Hematopoietic multipotent progenitor cell treated with erythropoietin and hydrocortisone succinate and interleukin-3 and kit ligand, for 4 days (in vitro differentiated cells): Measurements from ENCODE around the gene SCGB1D1.

Source experiments
- DNase-seq: peaks from one replicate; pipeline ENCODE4 v3.0.0-alpha.2; 2015

The SCGB1D1 gene

DNA sequence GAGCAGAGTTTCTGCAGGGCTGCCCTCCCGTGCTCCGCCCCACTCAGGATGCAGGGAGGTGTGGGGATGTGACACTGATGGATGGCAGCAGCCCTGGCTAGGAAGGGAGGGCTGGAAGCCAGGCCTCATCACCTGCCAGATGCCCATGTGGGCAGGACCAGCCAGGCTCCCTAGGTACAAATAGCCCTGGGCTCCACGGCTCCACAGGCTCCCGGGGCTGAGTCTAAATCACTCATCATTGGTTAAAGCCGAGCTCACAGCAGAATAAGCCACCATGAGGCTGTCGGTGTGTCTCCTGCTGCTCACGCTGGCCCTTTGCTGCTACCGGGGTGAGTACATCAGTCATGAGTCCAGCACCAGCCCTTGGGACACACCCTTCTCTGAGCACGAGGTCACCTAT lies at the start of gene SCGB1D1:
TSS of gene SCGB1D1 (plus strand) at position 206 of the 400 bp plus-strand sequence. CDS start at position 275, 69 bp downstream.
- DNase-seq = no peak

DNA sequence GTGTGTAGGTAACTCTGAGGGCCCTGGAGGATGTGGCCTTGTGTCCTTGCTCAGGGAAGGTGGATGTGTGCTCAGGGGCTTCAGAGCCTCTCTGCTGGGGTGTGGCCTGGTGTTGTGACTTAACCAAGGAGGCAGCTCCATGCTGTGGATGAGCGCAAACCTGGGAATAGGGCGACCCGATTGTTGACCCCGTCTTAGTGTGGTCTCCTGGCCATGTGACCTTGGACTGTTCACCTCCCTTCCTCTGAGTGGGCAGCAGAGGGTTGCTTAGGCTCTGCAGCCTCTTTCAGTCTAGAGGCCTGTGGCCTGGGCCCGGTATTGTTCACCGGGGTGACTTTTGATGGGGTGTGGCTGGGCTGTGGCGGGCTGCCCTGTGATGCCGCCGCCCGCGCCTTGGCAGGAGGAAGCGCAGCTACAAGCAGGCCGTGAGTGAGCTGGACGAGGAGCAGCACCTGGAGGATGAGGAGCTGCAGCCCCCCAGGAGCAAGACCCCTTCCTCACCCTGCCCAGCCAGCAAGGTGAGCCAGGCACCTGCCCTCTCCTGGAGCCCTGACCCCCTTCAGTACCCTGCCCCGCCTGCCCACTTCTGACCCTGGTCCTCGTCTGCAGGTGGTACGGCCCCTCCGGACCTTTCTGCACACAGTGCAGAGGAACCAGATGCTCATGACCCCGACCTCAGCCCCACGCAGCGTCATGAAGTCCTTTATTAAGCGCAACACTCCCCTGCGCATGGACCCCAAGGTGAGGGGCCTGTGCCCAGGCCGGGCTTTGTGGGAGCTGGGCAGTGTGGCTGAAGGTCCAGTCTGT lies 49.5 kb upstream of the SCGB1D1 start:
- DNase-seq = no peak

DNA sequence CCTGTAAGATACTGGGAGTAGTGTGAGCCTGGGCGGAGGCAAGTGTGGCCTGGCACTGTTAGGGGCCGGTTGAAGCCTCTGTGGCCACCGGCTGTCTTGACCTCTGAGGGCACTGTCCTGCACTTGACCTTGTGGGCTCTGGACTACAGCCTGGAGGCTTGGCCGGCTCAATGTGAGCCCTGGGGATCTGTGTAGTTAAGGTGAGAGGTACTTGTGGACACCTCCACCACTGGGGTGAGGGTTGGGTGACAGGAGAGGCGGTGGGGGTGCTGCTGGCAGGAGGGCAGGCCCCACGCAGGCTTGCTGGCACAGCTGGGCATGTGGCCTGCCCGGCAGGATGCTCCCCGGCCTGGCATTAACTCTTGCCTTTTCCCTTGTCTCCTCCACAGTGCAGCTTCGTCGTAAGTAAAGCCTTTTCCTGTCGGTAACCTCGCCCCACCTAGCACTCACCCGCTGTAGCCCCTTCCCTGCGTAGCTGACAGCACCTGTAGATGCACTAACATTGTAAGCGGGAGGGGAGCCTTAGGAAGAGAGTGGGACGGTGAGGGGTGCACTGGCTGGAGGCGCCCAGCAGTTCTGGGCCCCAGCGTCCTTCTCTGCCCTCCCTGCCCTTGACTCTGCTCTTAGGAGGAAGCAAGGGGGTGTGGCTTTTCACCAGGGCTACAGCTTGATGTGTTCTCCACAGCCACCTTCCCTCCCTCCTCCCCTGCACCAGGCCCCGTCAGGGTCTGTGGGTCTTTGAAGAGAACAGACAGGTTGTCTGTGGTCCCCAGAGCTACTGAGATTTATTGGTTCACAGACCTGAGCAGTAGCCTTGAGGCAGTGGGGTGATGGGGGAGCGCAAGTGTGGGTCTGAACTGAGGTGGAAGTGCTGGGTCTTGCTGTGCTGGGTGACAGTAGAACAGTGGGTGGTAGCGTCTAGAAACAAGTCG lies 48.6 kb upstream of the SCGB1D1 start:
- no peak for DNase-seq

DNA sequence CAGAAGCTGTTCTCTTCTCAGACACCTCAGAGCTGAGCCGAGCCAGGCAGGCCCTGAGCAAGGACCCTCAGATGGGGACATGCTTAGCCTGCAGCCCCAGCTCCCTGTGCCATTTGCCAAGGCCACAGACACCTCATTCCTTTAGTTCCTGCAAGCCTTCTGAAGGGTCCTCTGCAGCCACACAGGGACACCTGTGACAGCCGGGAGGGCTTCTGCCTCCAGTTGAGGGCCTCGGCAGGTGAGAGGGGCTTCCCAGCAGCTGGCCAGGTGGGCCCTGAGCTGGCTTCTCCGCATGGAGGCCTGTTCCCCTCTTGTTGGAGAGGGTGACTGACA lies 48.0 kb upstream of the SCGB1D1 start:
- DNase-seq = no peak

DNA sequence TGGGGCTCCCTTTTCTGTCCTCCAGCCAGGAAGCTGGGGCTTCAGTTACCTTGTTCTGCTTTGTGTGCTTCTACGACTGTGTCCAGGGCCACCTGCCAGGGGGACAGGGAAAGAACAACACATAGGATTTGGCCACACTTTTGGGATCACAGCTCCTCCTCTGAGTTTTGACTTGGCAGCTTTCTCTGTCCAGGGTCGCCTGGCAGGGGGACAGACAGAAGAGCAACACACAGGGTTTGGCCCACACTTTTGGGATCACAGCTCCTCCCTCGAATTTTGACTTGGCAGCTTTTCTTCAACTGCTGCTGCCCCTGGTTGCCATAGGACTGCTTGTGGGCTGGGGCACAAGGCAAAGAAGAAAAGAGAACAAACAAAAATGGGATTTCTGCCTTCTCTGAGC lies 47.1 kb upstream of the SCGB1D1 start:
- no peak for DNase-seq

DNA sequence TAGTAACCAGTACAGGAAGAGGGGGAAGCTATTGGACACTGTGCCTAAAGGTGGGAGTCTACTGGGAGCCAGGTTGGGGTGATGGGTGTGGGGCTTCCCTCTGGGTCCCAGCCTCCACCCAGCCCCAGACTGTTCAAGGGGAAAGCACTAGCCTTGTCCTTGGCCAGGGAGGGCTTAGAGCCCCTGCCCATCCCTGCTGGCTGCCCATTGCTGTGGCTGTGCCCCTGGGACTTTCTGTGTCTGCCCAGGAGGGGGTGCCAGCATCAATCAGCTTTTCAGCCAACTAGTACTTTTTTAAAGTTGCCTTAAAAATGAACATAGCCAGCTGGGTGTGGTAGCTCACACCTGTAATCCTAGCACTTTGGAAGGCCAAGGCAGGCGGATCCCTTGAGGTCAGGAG lies 46.3 kb upstream of the SCGB1D1 start:
- DNase-seq = no peak

GRCh38 chr11:62144641-62145255 lies 45.3 kb upstream of the SCGB1D1 start:
- no peak for DNase-seq

GRCh38 chr11:62145261-62145871 lies 44.6 kb upstream of the SCGB1D1 start:
- DNase-seq = no peak

DNA sequence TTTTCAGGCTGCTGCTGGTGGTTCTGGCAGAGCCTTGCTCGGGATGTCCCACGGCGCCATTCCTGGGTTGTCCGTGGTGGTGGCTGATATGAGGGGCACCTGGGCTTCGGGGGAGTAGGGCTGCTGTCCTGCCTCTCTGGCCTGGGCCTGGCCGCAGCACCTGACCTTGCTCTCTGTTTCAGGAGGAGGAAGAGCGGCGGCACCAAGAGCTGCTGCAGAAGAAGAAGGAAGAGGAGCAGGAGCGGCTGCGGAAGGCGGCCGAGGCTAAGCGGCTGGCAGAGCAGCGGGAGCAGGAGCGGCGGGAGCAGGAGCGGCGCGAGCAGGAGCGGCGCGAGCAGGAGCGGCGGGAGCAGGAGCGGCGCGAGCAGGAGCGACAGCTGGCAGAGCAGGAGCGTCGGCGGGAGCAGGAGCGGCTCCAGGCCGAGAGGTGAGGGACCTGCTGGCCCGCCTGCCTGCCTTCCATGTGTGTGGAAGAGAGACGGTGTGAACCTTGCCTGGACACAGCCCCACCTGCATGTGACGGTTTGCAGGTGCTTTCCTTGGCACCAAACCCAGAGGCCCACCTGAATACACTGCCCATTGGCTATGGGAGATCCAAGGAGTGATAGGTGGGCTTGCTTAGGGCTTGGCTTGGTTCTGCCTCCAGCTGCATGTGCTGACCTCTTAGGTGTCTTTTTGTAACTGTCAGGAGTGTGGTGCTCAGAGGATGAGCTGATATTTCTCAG lies 43.4 kb upstream of the SCGB1D1 start:
- no peak for DNase-seq

GRCh38 chr11:62147545-62147944 lies 42.5 kb upstream of the SCGB1D1 start:
- no peak for DNase-seq

GRCh38 chr11:62148271-62148980 lies 41.6 kb upstream of the SCGB1D1 start:
- no peak for DNase-seq

DNA sequence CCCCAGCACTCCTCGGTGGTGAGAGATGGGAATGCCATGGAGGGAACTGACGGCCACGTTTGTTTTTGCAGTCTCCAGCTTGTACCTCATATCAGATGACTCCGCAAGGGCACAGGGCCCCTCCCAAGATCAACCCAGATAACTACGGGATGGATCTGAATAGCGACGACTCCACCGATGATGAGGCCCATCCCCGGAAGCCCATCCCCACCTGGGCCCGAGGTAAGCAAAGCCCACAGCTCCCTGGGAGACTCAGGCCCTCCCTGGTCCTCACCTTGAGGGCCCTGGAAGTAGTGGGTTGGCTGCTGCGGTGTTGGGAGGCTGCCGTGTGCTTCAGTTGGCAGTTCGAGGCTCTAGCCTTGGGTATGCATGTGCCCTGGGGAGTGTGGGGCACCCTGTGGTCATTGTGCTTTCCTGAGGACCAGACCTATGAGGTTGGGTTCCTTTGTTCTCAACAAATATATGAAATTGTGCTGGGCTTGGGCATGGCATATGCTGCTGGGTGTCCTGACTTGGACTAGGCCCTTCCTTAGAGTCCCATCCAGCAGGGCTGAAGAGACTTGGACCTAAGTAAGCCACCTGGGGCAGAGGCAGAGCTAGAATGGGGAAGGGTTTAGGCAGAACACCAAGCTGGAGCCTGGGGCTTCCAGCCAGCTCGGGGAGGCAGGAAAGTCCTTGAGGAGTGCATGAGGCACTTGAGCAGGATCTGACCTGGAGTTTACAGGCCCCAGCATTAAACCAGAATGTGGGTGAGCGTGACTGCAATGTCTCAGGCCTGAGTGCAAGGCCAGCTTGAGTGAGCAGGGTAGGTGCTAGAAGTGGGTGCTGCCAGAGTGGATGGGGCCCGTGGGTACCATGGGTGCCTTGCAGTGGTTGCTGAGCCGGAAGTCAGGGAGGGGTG lies 39.8 kb upstream of the SCGB1D1 start:
- no peak for DNase-seq

- no peak for DNase-seq
These were observed 38.9 kb upstream of the SCGB1D1 start for GRCh38 chr11:62150887-62151736.

DNA sequence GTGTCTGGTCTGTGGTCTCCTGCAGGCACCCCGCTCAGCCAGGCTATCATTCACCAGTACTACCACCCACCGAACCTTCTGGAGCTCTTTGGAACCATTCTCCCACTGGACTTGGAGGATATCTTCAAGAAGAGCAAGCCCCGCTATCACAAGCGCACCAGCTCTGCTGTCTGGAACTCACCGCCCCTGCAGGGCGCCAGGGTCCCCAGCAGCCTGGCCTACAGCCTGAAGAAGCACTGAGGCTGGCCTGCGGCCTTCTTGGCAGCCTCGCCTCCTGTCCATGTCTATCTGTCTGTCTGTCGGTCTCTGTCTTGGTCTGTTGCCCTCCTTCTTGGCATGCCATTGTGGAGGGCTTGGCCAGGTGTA lies 38.3 kb upstream of the SCGB1D1 start:
- no peak for DNase-seq

DNA sequence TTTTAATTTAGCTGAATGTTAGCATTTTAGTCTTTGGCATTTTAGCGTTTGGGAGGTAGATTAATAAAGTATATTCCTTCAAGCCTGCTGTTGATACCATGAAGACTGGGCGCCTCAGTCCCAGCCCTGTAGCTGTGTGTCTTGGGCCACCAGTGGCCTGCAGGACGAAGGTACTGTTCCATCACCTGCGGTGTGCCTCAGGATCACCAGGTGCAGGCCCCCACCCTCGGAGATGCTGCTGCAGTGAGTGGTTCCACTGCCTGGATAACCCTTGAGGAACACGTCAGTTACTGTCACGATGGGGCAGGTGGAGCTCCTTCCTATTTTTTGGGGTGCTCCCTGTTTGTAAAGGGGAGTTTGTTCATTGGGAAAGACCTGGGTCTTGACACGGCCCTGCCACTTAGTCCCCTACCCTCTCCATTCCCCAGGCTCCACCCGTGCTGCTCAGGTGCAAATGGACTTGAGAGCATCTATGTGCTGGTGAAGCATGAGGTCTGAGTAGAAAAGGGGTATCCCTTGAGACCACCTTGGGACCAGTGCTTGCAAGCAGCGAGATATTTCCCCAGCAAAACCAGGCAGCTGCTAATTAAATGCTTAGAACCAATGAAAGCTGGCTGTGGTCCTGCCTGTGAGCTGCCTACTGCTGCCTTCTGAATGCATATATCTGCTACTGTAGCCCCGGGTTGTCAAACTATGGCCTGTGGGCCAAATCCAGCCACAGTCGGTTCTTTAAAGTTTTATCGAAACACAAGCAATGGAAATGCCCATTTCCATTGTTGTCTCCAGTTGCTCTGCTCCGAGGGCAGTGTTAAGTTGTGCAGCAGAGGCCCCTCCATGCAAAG lies 37.5 kb upstream of the SCGB1D1 start:
- DNase-seq = no peak

DNA sequence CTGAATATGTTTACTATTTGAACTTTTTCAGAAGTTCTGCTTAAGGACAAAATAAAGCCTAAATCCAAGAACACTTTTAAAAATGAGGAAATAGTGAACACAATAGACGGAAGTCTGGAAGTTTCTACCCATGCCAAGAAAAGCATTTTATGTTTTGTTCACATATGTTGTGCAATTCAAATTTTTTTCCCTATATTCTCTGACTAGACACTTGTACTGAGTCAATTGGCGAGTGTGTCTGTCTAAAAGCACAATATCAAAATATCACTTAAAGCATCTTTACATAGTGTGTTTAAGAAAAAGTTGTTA lies 37.0 kb upstream of the SCGB1D1 start:
- DNase-seq = no peak

DNA sequence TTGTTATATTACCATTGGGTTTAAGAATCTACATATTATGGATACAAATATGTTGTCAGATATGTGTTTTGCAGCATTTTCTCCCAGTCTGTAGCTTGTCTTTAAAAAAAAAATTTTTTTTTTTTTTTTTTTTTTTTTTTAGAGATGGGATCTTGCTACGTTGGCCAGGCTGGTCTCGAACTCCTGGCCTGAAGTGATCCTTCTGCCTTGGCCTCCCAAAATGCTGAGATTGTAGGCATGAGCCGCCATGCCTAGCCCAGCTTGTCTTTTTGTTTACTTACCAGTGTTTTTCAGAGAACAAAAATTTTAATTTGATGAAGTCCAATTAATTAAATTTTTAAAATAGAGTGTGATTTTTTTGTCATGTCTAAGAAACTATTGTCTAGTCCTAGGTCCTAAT lies 36.4 kb upstream of the SCGB1D1 start:
- no peak for DNase-seq

GRCh38 chr11:62157603-62158002 lies 32.4 kb upstream of the SCGB1D1 start:
- DNase-seq = no peak

DNA sequence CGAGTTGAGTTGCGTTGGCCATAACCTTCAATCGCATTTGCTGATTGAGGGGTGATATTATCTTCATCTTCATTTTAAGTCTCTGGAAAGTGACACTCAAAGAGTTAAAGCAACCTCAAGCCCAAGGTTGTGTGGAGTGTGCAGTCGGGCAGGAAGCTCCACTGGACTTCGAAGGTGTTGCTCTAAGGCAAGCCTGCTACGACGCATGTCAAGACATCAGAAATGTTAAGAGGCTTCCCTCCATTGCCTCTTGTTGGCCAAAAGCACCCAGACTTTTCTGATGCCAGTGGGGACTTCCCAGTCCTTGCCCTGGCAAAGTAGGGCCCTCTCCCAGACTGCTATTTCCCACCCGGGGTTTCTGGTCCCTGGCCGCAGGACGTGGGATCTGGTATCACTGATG lies 23.6 kb upstream of the SCGB1D1 start:
- no peak for DNase-seq
